GM10266 (cell line): ENCODE results near the gene FOXA3.

ENCODE experiments used
- DNase-seq: peaks from one replicate; pipeline ENCODE4 v3.0.0; 2012; ENCODE audit errors: extremely low spot score
- CTCF ChIP-seq: IDR thresholded peaks from 2 replicates; pipeline ENCODE4 v1.5.1; 2012; ENCODE audit warnings: mild to moderate bottlenecking, low read depth; ENCODE audit not compliant: control insufficient read depth, insufficient read depth; ENCODE audit errors: missing control alignments

Gene FOXA3

GRCh38 chr19:45899253-45899652 lies 35.1 kb downstream of the FOXA3 start:
- no peak for TF ChIP-seq CTCF
- no peak for DNase-seq

GRCh38 chr19:45899919-45900589 lies 35.9 kb downstream of the FOXA3 start:
- no peak for TF ChIP-seq CTCF
- DNase-seq = no peak

GRCh38 chr19:45900738-45901431 lies 36.8 kb downstream of the FOXA3 start:
- no peak for TF ChIP-seq CTCF
- no peak for DNase-seq

GRCh38 chr19:45901432-45901911 lies 37.3 kb downstream of the FOXA3 start:
- TF ChIP-seq CTCF = no peak
- DNase-seq = no peak

GRCh38 chr19:45901912-45902650 lies 38.0 kb downstream of the FOXA3 start, which contains the start of gene MYPOP:
MYPOP (minus strand) TSS chr19:45902613; CDS start chr19:45901773, 840 bp downstream.
- no peak for TF ChIP-seq CTCF
- peak; percentile 59 for DNase-seq

GRCh38 chr19:45902651-45903625 lies 38.8 kb downstream of the FOXA3 start:
- TF ChIP-seq CTCF = no peak
- DNase-seq = peak; percentile 100
